GM12878 (cell line): ENCODE results near the gene SLC35E4. TPM values are rescaled to one million over a fixed set of nuclear protein-coding genes. Genes with fewer than 3 reads are reported as not detected.

Experiments used
- ATAC-seq: fragments of 200-7000 bp; cut with Tn5 transposase; 3 replicates; pipeline ENCODE4 v1.9.1; 2020; ENCODE audit warnings: mild to moderate bottlenecking, moderate library complexity
- BruUV-seq: library from RNA; stranded (reverse); fragments of 400-500 nt; replicated peaks from 2 replicates; lab custom pipeline; 2021; lab: Mats Ljungman, UMichigan
- CTCF ChIA-PET: fragments of 300-600 bp; sonication (Branson Sonifier 250); formaldehyde crosslinking; extraction: SDS; loops from one replicate; lab custom pipeline; 2021; ENCODE audit warnings: inconsistent platforms; lab: Yijun Ruan, JAX
- POLR2A ChIA-PET: fragments of 350-600 bp; formaldehyde crosslinking; extraction: SDS; loops from one replicate; lab custom pipeline; 2021; ENCODE audit warnings: inconsistent platforms; lab: Charles Lee
- RAD21 ChIA-PET: fragments of 300-600 bp; sonication (Branson Sonifier 250); formaldehyde crosslinking; loops from one replicate; lab custom pipeline; 2023; ENCODE audit warnings: antibody characterized with exemption; ENCODE audit not compliant: unreplicated experiment; lab: Charles Lee
- SMC1A ChIA-PET: fragments of 300-600 bp; sonication (Branson Sonifier 250); formaldehyde crosslinking; loops from one replicate; lab custom pipeline; 2023; ENCODE audit not compliant: unreplicated experiment, uncharacterized antibody; lab: Charles Lee
- DNase-seq: peaks from one replicate; pipeline ENCODE4 v3.0.0-alpha.2; 2011; ENCODE audit warnings: low read depth, low spot score
- FAIRE-seq: peaks from 3 replicates; lab custom pipeline; 2011; peaks lifted over from hg19 to GRCh38; lab: Jason Lieb, UNC
- H2AFZ ChIP-seq: 2 replicates; pipeline ENCODE4 v1.6.0; 2011; ENCODE audit warnings: low read depth, low read length, control low read depth; ENCODE audit not compliant: control insufficient read depth
- H3K27ac ChIP-seq: 2 replicates; pipeline ENCODE4 v1.5.1; 2011; ENCODE audit warnings: control low read depth; ENCODE audit not compliant: control insufficient read depth, insufficient read depth
- H3K27me3 ChIP-seq, 2 experiments: replicated peaks in 1 of 2; 2 replicates each; pipeline versions ENCODE4 v1.6.0 to v1.6.1; 2011; ENCODE audit warnings: low read length in 1 of 2; ENCODE audit not compliant: control insufficient read depth in 2 of 2, insufficient read depth in 2 of 2
- H3K36me3 ChIP-seq, 2 experiments: 2 replicates each; pipeline ENCODE4 v1.5.1; 2011; ENCODE audit warnings: low read length in 1 of 2; ENCODE audit not compliant: control insufficient read depth in 2 of 2, insufficient read depth in 2 of 2
- H3K4me1 ChIP-seq: 2 replicates; pipeline ENCODE4 v1.6.1; 2011; ENCODE audit warnings: mild to moderate bottlenecking, low read length, moderate library complexity, mixed read lengths; ENCODE audit not compliant: control insufficient read depth, insufficient read depth
- H3K4me2 ChIP-seq: 2 replicates; pipeline ENCODE4 v1.6.0; 2011; ENCODE audit warnings: control low read depth; ENCODE audit not compliant: control insufficient read depth, insufficient read depth
- H3K4me3 ChIP-seq: fragments of 200-600 bp; sonication (generic); 2 replicates; pipeline ENCODE4 v1.5.1; 2016
- H3K79me2 ChIP-seq: 2 replicates; pipeline ENCODE4 v1.6.0; 2011; ENCODE audit warnings: low read length; ENCODE audit not compliant: control insufficient read depth, insufficient read depth
- H3K9ac ChIP-seq: 2 replicates; pipeline ENCODE4 v1.8.0; 2011; ENCODE audit warnings: low read length, control low read depth, mixed read lengths; ENCODE audit not compliant: control insufficient read depth, insufficient read depth
- H3K9me3 ChIP-seq: replicated peaks from 3 replicates; pipeline ENCODE4 v1.5.1; 2011; ENCODE audit warnings: mild to moderate bottlenecking, low read length; ENCODE audit not compliant: control insufficient read depth, insufficient read depth
- H4K20me1 ChIP-seq: 2 replicates; pipeline ENCODE4 v1.6.0; 2011; ENCODE audit not compliant: control insufficient read depth, insufficient read depth
- BHLHE40 ChIP-seq, 2 experiments: fragments of 450-650 bp in 1 of 2; IDR thresholded peaks; 2 replicates each; pipeline ENCODE4 v1.6.1; 2011 to 2017; ENCODE audit warnings: low read depth in 2 of 2, borderline replicate concordance in 1 of 2, improper control_type of control experiment in 1 of 2, low read length in 1 of 2, mild to moderate bottlenecking in 1 of 2
- CREB1 ChIP-seq: IDR thresholded peaks from 2 replicates; pipeline ENCODE4 v1.6.1; 2012; ENCODE audit warnings: low read depth, mild to moderate bottlenecking, inconsistent platforms
- HCFC1 ChIP-seq: fragments of 150-350 bp; IDR thresholded peaks from 2 replicates; pipeline ENCODE4 v1.6.1; 2014; ENCODE audit warnings: low read length
- JUNB ChIP-seq: IDR thresholded peaks from 2 replicates; pipeline ENCODE4 v1.6.1; 2016; ENCODE audit warnings: antibody characterized with exemption, mild to moderate bottlenecking
- LARP7 ChIP-seq: fragments of 450-650 bp; IDR thresholded peaks from 2 replicates; pipeline ENCODE4 v1.6.1; 2017; ENCODE audit warnings: mild to moderate bottlenecking
- NBN ChIP-seq: fragments of 450-650 bp; IDR thresholded peaks from 2 replicates; pipeline ENCODE4 v1.6.1; 2016
- NKRF ChIP-seq: fragments of 450-650 bp; conservative IDR thresholded peaks from 2 replicates; pipeline ENCODE4 v1.6.1; 2017; ENCODE audit warnings: mild to moderate bottlenecking, moderate library complexity
- POLR2AphosphoS5 ChIP-seq: IDR thresholded peaks from 2 replicates; pipeline ENCODE4 v1.6.1; 2011; ENCODE audit warnings: mild to moderate bottlenecking, low read length, inconsistent platforms
- PRDM15 ChIP-seq: fragments of 450-650 bp; formaldehyde crosslinking; IDR thresholded peaks from 2 replicates; pipeline ENCODE4 v1.4.0; 2020; ENCODE audit warnings: mild to moderate bottlenecking, moderate library complexity
- SMAD5 ChIP-seq: IDR thresholded peaks from 2 replicates; pipeline ENCODE4 v1.6.1; 2016; ENCODE audit warnings: antibody characterized with exemption, low read depth
- SREBF1 ChIP-seq: IDR thresholded peaks from 2 replicates; pipeline ENCODE4 v1.6.1; 2012; ENCODE audit warnings: mild to moderate bottlenecking, low read length
- ZBTB40 ChIP-seq: fragments of 450-650 bp; IDR thresholded peaks from 2 replicates; pipeline ENCODE4 v1.6.1; 2016; ENCODE audit warnings: mild to moderate bottlenecking, moderate library complexity, borderline replicate concordance
- WGBS: methylation state at CpG from one replicate; pipeline ENCODE4 v1.1.6; 2016; ENCODE audit warnings: low lambda C conversion rate; ENCODE audit not compliant: insufficient replicate concordance, insufficient coverage; ENCODE audit errors: missing lambda C conversion rate; 5-methylcytosine and 5-hydroxymethylcytosine counted together
- in situ Hi-C: fragments of 300-500 bp; cut with MboI; formaldehyde crosslinking; loops from 9 replicates; pipeline ENCODE4 v1.14.3; 2018; ENCODE audit warnings: mixed read lengths
- intact Hi-C: fragments of 100-400 bp; cut with micrococcal nuclease; formaldehyde crosslinking; loops from one replicate; pipeline ENCODE4 v1.14.2; 2022; ENCODE audit not compliant: unreplicated experiment
- polyA plus RNA-seq, 11 experiments: library from polyadenylated mRNA; depleted of rRNA in 4 of 11; unstranded in 6 of 11; stranded (reverse) in 5 of 11; fragments of >200 nt; fragmentation: Nextera tagmentation in 4 of 11; fragmentation: Illumina TruSeq in 1 of 11; extraction: Ambion mirVana in 4 of 11; extraction: Trizol in 1 of 11; gene quantifications; 1 replicate in 1 of 11; 2 replicates in 10 of 11; pipeline versions ENCODE4 v1.2.1 to v1.2.3, GENCODE V29; 2011 to 2016; ENCODE audit warnings: inconsistent platforms in 2 of 11, missing spikeins in 2 of 11, low read depth in 1 of 11
- total RNA-seq, 4 experiments: library from RNA; depleted of rRNA in 3 of 4; stranded (reverse); fragments of >200 nt in 3 of 4; fragmentation: Illumina TruSeq in 1 of 4; extraction: Trizol in 1 of 4; gene quantifications; 2 replicates each; pipeline versions ENCODE4 v1.2.1 to v1.2.3, GENCODE V29; 2013 to 2021

Gene SLC35E4
- total and polyA plus RNA-seq, 10 of the 15 experiments (the other 5 are each of a cell fraction or from before 2014, with no cell fraction given), result 0.16 to 5.3 (median 2.9) TPM; not detected in 1

- TF ChIP-seq SMAD5 (no peak), JUNB (no peak), CREB1 (no peak), SREBF1 (no peak)
Measured at GRCh38 chr22:30655532-30655931, 20.0 kb downstream of the SLC35E4 start (continued).

GRCh38 chr22:30662040-30662439 is 26.5 kb downstream of the SLC35E4 start:
- BruUV-seq, result no TSS peak
- Histone ChIP-seq H4K20me1 (no peaks in the 10 kb centered on the region), H3K27ac (no peak overlapping the region), H3K79me2 (no peaks in the 10 kb centered on the region), H3K4me2 (no peak overlapping the region), H3K9me3 (no peaks in the 10 kb centered on the region), H3K9ac (no peak overlapping the region), H3K4me3 (no peak overlapping the region), H3K27me3 (no peaks in the 10 kb centered on the region), H3K36me3 (peaks cover 0 to 5% of the 10 kb centered on the region in 2 experiments; a peak in 1 of 4 replicates), H2AFZ (no peak overlapping the region), H3K4me1 (no peaks in the 10 kb centered on the region)
- TF ChIP-seq HCFC1 (no peak), ZBTB40 (no peak), BHLHE40 (IDR thresholded peaks at IDR 0.05; ENCODE audit: borderline replicate concordance in 1 of 2, low read depth in 2 of 2, low read length in 1 of 2) (no peak), PRDM15 (CRISPR knock-in tag) (no peak), POLR2AphosphoS5 (no peak), NKRF (no peak), NBN (no peak), LARP7 (no peak)
- DNase-seq (no peak), ATAC-seq (no peak), FAIRE-seq (no peak)
- WGBS, result 94% methylated on average over 4 of the region's 4 CpGs
- CTCF ChIA-PET, result interaction anchor here (1.9 kb wide), 1 partner anchor 27 kb away, joined by 5 read pairs; the partner anchor contains the start of gene SLC35E4
- in situ Hi-C loops, result no loop called here
- SMC1A ChIA-PET, result interaction anchor here (1.5 to 1.7 kb wide), 3 partner anchors 24 to 117 kb away, joined by 3 to 6 read pairs (median 4); no protein-coding TSS in a partner anchor
- intact Hi-C loops, result no loop called here
- POLR2A ChIA-PET, result no interaction called here
- RAD21 ChIA-PET, result no interaction called here
